Measurements from ENCODE around the gene DCN. TPM values are rescaled to one million over a fixed set of nuclear protein-coding genes. Genes with fewer than 3 reads are reported as not detected.

DCN gene
- polyA plus RNA-seq, 1 of the 3 experiments (the other 2 are of a cell fraction) = 5.5 TPM

GRCh38 chr12:91219919-91220318 lies 37.3 kb upstream of the DCN start:
- H3K27ac ChIP-seq (ENCODE audit: low read depth in 2 of 2, low read length in 1 of 2) = no peak overlapping the region
- no peaks in the 10 kb centered on the region for H3K9me3 ChIP-seq
- H2AFZ ChIP-seq (ENCODE audit: low read depth) = no peak overlapping the region
- no peaks in the 10 kb centered on the region for H4K20me1 ChIP-seq (ENCODE audit: insufficient read depth)
- TF ChIP-seq REST (IDR thresholded peaks at IDR 0.05; ENCODE audit: low read depth, low read length) = no peak
- TF ChIP-seq GABPA (IDR thresholded peaks at IDR 0.05; ENCODE audit: low read depth) = no peak
- no peak for TF ChIP-seq FOXM1 (IDR thresholded peaks at IDR 0.05; ENCODE audit: low read depth)
- TF ChIP-seq MAX (IDR thresholded peaks at IDR 0.05; ENCODE audit: low read depth) = no peak
- TF ChIP-seq CHD2 (IDR thresholded peaks at IDR 0.05; ENCODE audit: low read length, partially characterized antibody) = no peak
- TF ChIP-seq SMC3 (IDR thresholded peaks at IDR 0.05; ENCODE audit: low read depth, low read length) = no peak
- TF ChIP-seq PBX3 (IDR thresholded peaks at IDR 0.05) = no peak
- no peak for TF ChIP-seq POLR2AphosphoS5 (IDR thresholded peaks at IDR 0.05; ENCODE audit: low read depth, low read length)
- no peak for TF ChIP-seq FOSL2 (IDR thresholded peaks at IDR 0.05; ENCODE audit: borderline replicate concordance, low read depth)
- no peak for TF ChIP-seq MXI1 (IDR thresholded peaks at IDR 0.05; ENCODE audit: low read depth, low read length)
- TF ChIP-seq IRF3 (IDR thresholded peaks at IDR 0.05; ENCODE audit: low read depth, low read length) = no peak
- no peak for TF ChIP-seq RXRA (IDR thresholded peaks at IDR 0.05; ENCODE audit: borderline replicate concordance, low read depth)
- no peaks in the 10 kb centered on the region for H3K9me2 ChIP-seq
- no peak overlapping the region for H3K9ac ChIP-seq
- ChIA-PET CTCF (no interaction called here), POLR2A (no interaction called here)
- H3F3A ChIP-seq (replicated peaks; ENCODE audit: insufficient read depth) = peaks cover 10% of the 10 kb centered on the region
- H3K36me3 ChIP-seq (replicated peaks in 1 of 2; ENCODE audit: control insufficient read depth in 1 of 2, insufficient read depth in 2 of 2, low read length in 1 of 2) = no peaks in the 10 kb centered on the region
- H3K4me1 ChIP-seq (ENCODE audit: control insufficient read depth in 1 of 2, insufficient read depth in 2 of 2, low read depth in 1 of 2, low read length in 1 of 2) = 0 out of 4 replicates have a peak, but pooled peaks cover 0 to 4% of the 10 kb centered on the region in 2 experiments
- H3K4me2 ChIP-seq = no peak overlapping the region
- H3K27me3 ChIP-seq (ENCODE audit: insufficient read depth) = no peaks in the 10 kb centered on the region
- no peak for DNase-seq
- H3K79me2 ChIP-seq (ENCODE audit: insufficient read depth) = no peaks in the 10 kb centered on the region
- H3K4me3 ChIP-seq (ENCODE audit: low read depth in 2 of 2, low read length in 1 of 2) = no peak overlapping the region
- WGBS (ENCODE audit: low lambda C conversion rate) = 56% methylated on average over 1 of the region's 1 CpG

GRCh38 chr12:91219511-91219910 lies 36.9 kb upstream of the DCN start:
- Histone ChIP-seq H3K9me2 (no peaks in the 10 kb centered on the region), H2AFZ (ENCODE audit: low read depth) (no peak overlapping the region)
- CTCF ChIA-PET = no interaction called here
- TF ChIP-seq IRF3 (IDR thresholded peaks at IDR 0.05; ENCODE audit: low read depth, low read length) (no peak), REST (IDR thresholded peaks at IDR 0.05; ENCODE audit: low read depth, low read length) (no peak), CTCF (IDR thresholded peaks at IDR 0.05) (no peak), MXI1 (IDR thresholded peaks at IDR 0.05; ENCODE audit: low read depth, low read length) (no peak), YY1 (IDR thresholded peaks at IDR 0.05; ENCODE audit: low read depth) (no peak)

More at GRCh38 chr12:91219511-91219910, 36.9 kb upstream of the DCN start:
- H3K27me3 ChIP-seq (ENCODE audit: insufficient read depth) = no peaks in the 10 kb centered on the region
- DNase-seq = no peak
- H4K20me1 ChIP-seq (ENCODE audit: insufficient read depth) = no peaks in the 10 kb centered on the region
- no peak overlapping the region for H3K4me2 ChIP-seq
- no peak overlapping the region for H3K27ac ChIP-seq (ENCODE audit: low read depth in 2 of 2, low read length in 1 of 2)
- no peaks in the 10 kb centered on the region for H3K36me3 ChIP-seq (replicated peaks in 1 of 2; ENCODE audit: control insufficient read depth in 1 of 2, insufficient read depth in 2 of 2, low read length in 1 of 2)
- peaks cover 10% of the 10 kb centered on the region for H3F3A ChIP-seq (replicated peaks; ENCODE audit: insufficient read depth)
- 0 out of 4 replicates have a peak, but pooled peaks cover 0 to 4% of the 10 kb centered on the region in 2 experiments for H3K4me1 ChIP-seq (ENCODE audit: control insufficient read depth in 1 of 2, insufficient read depth in 2 of 2, low read depth in 1 of 2, low read length in 1 of 2)
- H3K9ac ChIP-seq = no peak overlapping the region
- POLR2A ChIA-PET = no interaction called here
- H3K79me2 ChIP-seq (ENCODE audit: insufficient read depth) = no peaks in the 10 kb centered on the region
- H3K4me3 ChIP-seq (ENCODE audit: low read depth in 2 of 2, low read length in 1 of 2) = no peak overlapping the region
- H3K9me3 ChIP-seq = no peaks in the 10 kb centered on the region
